GM18502 (cell line): Measurements from ENCODE around the gene ARHGEF19.
A peak's percentile ranks its signal among the peaks of the same experiment; 100 is the strongest.

Experiments
- ATAC-seq: cut with Tn5 transposase; IDR thresholded peaks from one replicate; pipeline ENCODE4 v1.9.1; 2021; ENCODE audit warnings: mild to moderate bottlenecking; ENCODE audit not compliant: unreplicated experiment, poor library complexity

Gene ARHGEF19

DNA sequence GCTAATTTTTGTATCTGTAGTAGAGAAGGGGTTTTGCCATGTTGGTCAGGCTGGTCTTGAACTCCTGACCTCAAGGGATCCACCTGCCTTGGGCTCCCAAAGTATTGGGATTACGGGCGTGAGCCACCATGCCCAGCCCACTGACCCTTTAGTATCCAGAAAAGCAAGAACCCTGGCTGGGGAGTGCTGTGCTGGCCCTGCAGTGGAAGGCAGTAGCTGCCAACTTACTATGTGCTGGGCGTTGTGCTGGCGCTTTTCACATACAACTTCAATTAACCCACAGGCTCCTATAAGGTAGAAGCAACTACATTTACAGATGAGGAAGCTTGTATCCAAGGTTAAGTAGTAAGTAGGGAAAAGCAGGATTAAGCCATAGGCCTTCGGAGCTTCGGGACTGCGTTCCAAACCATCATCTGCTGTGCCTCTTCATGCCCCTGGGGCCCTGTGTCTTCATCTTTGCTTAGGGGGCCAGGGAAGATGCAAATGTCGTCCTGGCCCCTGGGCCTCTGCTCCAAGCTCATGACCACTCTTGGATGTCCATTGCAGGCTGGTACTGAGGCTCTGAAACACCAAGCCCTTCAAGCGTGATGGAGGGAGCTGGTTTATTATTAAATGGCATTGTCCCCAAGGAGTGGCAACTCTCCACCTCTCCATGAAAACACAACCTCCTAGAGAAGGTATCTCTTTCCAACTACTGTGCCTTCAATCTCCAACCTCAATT lies 33.2 kb upstream of the ARHGEF19 start:
- no peak for ATAC-seq

DNA sequence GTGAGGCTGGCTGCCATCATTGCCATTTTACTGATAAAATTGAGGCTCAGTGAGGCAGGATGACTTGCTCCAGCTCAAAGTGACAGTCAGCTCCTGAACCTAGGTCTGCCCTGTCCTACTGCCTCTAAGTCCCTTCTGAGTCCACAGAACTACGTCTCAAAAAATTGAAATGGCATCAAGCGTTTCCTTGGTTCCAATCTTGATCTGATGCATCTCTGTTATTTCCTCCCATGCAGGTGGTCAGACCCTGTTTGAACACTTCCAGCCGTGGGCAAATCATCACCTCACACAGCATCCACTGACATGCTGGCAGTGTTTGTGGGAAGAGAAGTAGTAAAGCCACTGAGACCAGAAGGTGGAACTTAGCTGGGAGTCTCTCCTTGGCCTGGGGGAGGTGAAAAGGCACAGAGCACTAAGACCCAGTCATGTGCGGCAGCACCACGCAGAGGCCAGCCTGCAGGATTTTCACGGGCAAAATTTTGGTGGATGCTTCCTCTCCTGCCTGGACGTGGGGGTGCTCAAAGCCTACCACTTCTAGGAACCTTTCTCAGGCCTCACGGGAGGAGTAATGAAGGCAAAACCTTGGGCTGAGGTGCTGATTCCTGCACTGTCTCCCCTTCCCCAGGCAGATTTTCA lies 32.3 kb upstream of the ARHGEF19 start:
- no peak for ATAC-seq

DNA sequence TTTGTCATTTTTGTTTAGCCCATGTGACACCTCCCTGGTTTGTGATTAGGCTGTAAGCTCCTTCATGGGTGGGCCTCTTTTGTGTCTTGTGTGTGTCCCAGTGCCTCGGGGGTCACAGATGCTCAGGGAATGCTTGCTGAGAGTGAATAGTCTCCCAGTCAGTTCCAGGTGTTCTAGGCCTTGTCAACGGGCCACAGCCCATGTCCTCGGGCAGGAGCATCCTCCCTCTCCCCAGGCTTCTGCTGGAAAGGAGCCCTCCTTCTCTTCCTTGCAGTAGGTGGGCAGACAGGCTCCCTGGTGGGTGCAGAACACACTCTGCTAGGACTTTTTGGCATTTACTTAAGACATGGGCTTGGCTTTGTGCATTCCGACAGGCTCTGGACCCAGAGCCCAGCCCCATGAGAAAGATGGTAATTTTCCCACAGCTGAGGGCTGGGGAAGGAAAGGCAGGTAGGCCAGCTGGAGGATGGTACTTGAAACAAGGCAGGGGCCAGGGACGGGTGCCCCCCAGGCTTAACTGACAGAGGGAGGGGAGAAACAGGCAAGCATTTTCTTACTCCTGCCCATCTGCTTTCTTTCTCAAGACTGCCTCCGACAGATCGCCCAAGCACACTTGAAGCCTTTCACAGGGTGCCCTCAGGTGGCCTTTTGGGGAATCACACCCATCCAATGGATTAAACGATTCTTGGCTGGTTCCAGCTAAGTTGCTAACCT lies 31.6 kb upstream of the ARHGEF19 start:
- ATAC-seq, result no peak

DNA sequence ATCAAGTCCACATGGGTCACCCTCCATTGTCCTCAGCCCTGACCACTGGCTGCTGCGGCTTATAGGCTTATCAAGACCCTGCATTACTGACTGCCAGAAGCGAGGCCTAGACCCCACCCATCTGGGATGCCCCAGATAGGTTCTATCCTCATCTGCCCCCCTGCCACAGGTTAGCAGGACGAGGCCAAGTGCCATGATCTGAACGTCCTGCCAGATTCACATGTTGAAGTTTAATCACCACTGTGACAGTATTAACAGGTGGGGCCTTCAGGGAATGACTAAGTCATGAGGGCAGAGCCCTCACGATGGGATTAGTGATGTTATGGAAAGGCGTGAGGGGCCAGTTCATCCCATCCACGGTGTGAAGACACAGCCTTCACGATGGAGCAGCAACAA lies 30.8 kb upstream of the ARHGEF19 start:
- ATAC-seq, result no peak

DNA sequence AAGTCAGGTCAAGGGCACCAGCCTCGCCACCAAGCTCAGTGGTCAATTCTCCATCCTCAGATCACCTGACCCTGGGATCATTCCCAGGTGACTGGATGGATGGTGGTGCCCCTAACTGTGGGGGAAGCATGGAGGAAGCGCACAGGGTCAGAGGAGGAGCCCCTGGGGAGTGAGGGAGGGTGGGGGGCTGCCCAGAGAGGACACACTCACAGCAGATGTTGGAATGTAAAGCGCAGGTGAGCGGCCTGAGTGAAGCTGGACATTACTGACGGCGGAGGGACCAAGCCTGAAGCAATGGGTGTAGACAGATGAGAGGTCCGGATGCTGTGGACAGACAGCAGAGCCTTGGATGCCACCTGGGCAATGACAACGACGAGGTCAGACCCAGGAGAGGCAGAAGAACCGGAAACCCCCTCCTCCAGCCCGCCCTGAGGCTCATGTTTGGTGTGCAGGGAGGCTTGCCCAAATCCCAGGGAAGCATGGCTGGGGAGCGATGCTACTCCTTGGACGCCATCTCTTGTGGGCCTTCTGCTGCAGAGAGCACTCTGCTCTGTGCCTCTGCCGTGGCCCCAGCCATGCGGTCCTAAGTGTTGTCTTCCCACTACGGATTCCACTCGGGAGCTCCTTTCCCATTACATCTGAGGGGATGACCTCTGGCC lies 30.2 kb upstream of the ARHGEF19 start:
- ATAC-seq, result no peak

DNA sequence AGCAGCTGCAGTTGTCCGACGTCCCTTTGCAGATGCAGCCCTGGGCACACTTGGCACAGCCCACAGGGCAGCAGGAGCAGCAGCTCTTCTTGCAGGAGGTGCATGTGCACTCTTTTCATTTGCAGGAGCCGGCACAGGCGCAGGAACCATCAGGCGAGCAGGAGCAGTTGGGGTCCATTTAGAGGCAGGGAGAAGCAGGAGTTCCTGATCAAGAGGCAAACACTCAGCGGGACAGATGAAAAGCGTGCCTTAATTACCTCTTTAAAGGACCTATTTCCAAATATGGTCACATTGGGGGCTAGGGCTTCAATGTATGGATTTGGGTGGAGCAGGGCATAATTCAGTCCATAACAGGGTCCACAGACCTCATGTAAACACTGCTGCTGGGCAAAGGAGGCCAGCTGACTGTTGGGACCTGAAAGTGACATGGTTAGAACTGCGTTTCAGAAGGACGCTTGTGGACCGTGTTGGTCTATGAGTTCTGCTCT lies 28.8 kb upstream of the ARHGEF19 start:
- ATAC-seq, result no peak

DNA sequence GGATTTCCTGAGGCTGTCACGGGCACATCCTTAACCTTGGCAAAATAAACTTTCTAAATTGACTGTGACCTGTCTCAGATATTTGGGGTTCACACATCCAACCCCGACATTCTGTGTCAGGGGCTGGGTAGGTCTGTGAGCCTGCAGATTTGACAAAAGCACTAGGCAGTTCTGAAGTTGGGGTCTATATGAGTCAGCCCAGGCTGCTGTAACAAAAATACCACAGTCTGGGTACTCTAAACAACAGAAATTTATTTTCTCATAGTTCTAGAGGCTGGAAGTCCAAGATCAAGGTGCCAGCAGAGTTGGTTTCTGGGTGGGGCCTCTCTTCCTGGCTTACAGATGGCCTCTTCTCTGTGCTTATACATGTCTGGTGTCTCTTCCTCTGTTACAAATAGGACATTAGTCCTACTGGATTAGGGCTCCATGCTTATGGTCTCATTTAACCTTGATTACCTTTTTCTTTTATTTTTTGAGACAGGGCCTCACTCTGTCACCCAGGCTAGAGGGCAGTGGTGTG lies 27.6 kb upstream of the ARHGEF19 start:
- no peak for ATAC-seq

DNA sequence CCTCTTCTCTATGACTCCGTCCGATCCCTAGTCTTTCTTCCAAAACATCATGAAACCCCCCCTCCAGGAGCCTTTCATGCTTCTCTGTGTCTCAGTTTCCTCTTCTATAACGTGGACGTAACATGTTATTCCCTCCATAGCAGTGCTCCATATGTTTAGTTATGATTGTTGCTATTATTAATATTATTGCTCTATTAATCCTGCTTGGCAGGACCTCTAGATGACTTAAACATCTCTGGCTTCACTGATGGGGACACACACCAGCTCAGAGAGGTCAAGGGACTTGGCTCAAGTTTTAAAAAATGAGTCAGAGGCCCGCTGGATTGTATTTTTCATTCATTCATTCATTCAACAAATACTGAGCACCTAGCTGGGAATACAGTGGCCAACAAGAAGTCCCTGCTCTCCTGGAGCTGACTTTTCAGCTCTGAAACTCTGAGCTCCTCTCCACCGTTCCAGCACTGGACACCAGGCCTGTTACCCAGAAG lies 24.9 kb upstream of the ARHGEF19 start:
- ATAC-seq, result no peak

DNA sequence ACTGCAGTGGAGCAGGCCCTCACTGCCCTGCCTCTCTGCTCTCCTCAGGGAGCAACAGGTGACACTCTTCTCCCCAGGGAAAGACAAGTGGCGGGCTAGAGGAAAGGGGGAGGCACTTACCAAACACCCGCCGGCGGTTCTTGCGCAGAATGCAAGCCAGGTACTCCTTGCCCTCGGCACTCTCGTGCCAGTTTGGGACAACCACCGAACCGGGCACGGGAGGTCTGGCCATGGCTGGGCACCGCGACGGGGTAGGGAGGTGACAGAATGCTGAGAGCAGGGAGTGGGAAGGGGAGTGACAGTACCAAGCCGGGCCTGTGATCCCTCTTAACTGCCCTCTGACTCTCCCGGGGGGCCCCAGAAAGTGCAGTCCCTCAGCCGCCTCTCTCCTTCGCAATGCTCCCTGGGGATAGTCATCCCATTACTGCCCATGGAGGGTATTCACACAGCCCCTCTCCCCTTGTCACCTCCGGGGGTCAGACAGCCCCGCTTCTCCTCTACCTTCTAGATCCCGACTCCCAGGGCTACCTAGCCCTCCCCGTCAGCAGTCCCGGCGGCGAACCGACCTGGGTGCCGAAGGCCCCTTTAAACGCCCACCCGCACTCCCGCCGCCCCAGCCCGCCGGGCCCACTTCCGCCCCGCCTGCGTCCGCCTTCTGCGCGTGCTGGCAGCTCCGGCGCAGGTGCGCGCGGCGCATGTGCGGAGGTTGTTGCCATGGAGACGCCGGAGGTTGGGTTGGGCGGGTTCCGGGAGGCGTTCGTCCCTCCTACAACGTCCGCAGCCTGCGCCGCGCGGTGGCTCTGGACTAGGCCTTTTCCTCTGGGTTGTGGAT lies 24.3 kb upstream of the ARHGEF19 start, which contains the start of gene CPLANE2:
Gene CPLANE2, minus strand, starts transcription at position 673 of the 832 bp plus-strand sequence. Its CDS starts 441 bp downstream, at position 232.
- peak; percentile 80 for ATAC-seq

DNA sequence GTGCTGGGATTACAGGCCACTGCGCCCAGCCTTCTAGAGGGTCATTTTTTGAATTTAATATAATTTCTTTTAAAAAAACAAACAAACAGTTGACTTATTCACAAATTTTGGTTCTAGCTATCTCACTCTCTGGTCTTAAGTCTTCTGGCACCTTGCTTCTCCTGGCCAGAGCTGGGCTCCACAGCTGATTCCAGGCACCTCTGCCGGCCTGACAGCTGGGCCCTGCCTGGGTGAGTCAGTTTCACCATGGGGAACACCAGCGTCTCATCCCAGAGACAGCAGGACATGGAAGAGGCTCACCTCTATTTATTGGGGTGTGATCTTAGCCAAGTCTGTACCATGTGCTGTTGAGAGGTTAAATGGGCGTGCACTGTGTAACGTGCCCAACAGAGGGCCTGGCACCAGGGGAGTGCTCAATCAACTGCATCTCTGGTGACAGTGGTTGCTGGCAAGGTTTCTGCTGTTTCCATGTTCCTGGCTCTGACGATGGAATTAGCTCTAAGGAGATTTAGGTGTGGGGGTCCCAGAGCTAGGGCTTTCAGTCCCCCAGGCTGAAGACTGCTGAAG lies 23.6 kb upstream of the ARHGEF19 start:
- ATAC-seq, result peak; percentile 57

DNA sequence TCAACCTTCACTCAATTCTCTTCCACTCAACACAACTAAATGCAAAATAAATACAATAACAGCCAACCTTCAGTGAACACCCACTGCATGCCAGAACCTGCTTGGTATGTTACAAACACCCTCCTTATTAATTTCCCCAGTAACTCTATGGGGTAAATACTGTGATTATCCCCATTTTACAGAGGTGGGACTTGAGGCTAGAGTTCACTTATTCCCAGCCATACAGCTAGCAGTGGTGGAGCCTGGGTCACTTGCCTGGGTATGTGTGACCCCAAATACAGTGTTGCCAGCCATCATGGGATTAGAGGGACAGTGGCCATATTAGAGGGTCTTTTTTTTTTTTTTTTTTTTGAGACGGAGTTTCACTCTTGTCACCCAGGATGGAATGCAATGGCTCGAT lies 22.9 kb upstream of the ARHGEF19 start:
- no peak for ATAC-seq

DNA sequence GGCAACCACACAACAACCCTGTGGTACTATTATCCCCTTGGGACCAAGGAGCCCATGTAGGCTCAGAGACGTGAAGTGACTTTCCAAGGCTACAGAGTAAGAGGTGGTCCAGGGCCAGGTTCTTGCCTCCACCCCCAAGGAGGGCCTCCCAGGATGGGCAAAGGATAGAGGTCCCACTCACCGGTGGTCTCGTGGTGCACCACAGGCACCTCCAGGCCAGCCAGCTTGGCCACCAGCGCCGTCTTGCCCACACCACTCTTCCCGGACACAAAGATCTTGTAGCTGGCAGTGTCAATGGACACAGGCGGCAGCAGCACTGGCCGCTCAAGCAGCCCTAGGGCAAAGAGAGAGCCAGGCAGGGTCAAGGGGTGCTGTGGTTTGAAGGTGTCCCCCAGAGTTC lies 21.0 kb upstream of the ARHGEF19 start:
- no peak for ATAC-seq

DNA sequence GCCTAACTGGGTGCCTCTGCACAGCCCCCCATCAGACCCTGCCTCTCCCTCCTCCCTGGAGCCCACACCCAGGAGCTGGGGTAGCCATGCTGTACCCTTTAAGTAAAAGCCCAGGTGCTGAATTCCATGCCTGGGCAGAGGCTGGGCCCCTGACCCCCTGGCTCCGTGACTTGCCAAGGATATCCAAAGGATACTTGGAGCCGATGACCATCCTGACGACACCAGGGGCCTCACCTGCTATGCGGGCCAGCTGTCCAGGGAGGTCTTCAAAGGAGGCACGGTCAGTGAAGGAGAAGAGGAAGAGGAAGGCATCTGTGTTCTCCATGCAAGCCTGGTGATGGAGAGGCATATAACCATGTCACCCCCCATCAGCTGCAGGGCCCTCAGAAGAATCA lies 19.9 kb upstream of the ARHGEF19 start:
- no peak for ATAC-seq

DNA sequence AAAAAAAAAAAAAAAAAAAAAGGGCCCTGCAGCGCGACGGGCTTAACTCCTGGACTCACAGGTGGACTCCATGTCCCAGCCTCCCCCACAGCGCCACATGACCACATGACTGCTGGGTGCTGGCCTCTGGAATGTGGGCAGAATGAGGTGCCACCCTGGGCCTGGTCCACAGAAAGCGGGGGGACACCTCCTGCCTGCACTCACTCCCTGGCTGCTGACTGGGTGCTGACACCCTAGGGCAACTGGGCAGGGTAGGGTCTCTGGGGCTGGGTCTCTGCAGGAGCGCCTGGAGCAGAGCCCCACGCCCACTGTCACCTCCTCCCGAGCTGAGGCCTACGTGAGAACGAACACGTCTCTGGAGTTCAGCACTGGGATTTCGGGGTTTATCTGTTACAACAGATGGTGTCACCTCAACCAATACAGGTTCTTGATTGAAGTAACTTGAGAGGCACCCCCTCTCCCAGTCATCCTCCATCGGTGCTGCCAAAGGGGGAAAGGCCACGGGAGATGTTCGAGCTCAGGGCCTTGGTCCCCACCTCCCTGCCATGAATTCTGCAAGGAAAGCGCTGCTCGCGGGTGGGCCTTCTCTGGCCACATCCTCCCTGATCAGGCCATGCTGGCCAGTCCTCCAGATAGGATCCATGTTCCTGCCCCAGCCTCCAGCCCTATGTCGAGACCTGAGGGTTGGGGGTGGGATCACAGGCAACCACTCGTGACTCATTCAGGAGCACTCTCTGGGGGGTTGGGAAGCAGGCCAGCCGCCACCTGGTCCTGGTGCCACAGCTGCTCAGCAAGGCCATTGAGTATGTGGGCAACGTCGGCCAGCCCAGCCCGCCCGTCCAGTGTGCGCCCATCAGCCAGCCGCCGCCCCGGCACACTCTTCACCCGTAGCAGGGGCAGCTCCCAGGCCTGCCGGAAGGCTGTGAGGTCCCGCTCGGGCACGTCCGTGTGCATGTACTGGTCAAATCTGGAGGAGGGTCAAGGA lies 19.2 kb upstream of the ARHGEF19 start:
- no peak for ATAC-seq

DNA sequence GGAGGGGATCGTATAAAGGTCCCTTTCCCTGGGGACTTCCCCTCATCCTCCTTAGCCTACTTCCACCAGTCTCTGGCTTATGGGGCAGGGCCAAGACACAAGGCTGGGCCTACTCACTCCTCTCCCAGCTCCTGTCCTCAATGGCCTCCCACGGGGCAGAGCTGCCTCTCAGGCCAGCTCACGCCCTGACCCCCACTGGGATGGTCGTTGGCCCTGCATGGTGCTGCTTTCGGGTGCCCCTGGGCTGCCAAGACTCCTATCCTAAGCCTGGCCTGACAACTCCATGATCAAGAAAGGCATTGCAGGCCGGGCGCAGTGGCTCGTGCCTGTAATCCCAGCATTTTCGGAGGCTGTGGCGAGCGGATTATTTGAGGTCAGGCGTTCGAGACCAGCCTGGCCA lies 18.3 kb upstream of the ARHGEF19 start:
- ATAC-seq, result no peak

DNA sequence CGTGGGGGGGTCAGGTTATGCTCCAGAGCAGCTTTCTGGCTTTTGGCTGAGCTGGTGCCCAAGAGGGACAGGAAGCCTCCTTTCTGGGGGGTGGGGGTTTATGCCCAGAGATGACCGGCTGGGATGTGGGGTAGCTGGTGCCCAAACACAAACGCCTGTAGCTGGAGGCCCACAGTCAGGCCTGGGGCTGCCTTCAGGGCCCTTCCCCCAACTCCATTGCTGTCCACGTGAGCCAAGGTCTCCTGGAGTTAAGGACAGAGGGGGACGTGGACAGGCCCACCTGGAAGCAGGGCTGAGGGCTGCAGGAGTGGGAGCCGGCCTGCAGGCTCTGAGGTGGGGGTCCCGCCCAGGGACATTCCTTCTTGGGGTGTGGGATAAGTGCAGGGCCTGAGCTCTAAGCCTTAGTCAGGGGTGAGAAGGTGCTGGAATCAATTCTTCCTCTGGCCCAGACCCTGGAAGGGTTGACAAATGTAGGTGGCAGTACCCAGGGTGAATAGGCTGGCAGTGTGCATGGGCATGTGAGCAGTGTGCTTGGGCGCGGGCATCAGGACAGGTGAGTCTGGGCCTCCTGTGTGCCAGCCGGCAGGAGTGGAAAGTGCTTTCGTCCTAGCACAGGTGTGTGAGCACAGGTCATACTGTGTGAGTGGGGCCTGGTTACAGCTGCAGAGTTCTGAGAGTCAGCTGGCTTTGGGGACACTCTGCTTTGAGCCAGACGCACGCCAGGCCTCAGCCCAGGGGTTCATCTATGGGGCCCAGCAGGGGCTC lies 17.7 kb upstream of the ARHGEF19 start:
- ATAC-seq, result no peak

DNA sequence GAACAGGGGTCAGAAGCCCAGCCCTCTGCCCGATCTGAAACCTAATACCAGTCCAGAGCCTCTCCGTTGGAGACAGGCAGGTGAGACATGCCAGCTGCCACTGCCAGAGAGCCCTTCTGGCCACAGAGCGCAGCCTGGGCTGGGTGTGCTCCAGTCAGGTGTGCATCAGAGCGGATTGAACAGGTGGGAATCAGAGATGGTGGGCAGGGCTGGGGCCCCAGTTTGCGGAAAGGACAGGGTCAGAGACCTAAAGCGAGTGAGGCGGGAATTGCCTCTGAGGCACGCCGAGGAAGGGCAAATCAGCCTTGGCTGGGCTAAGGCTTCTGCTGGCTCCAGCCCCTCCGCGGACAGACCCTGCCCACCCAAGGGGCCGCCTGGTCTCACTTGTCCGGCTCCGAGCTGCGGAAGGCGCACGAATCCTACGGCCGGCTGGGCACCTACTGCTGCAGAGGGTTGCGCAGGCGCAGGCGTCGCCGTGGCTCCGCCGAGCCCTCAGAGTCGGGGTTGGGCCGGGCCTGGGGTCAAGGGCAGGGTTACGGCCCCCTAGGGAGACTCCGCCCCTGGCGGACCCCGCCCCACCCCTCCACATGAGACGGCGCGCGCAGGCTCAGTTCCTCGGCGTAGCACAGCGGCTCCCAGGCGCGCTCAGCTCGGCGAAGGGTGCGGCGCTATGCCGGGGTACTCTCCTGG lies 14.2 kb upstream of the ARHGEF19 start:
- ATAC-seq, result no peak
